ENCODE measurements around the gene TMA7.

The TMA7 gene

DNA sequence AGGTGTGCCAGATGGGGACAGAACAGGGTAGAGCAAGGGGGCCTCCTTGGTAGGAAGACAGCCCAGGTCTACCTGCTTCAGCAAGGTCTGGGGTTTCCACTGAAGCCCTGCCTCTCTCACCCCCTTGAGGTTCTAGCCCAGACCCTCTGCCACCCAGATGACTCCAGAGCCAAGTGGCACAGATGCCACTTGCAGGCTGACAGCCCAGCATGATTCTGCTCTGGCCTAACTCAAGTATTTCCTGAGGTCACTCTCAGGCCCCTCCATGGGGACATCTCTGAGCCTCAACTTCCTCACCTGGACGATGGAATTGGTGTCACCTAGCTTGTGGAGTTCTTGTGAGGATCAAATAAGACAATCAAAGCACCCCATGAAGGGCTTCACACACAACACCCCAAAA is 34.1 kb upstream of the TMA7 start:
- Histone ChIP-seq H3K36me3 (ENCODE audit: control insufficient read depth, insufficient read depth, low read length) (no peaks in the 10 kb centered on the region), H3K27me3 (ENCODE audit: control insufficient read depth, insufficient read depth, low read length) (no peaks in the 10 kb centered on the region), H3K4me3 (ENCODE audit: low read depth, low read length) (no peak overlapping the region), H3K4me1 (no peaks in the 10 kb centered on the region), H2AFZ (no peak overlapping the region), H3K9ac (no peak overlapping the region), H3K9me3 (ENCODE audit: control insufficient read depth, low read length) (no peaks in the 10 kb centered on the region), H3K4me2 (ENCODE audit: low read length) (no peak overlapping the region), H3K79me2 (no peaks in the 10 kb centered on the region), H3K27ac (no peak overlapping the region)
- TF ChIP-seq, protein P1, sequence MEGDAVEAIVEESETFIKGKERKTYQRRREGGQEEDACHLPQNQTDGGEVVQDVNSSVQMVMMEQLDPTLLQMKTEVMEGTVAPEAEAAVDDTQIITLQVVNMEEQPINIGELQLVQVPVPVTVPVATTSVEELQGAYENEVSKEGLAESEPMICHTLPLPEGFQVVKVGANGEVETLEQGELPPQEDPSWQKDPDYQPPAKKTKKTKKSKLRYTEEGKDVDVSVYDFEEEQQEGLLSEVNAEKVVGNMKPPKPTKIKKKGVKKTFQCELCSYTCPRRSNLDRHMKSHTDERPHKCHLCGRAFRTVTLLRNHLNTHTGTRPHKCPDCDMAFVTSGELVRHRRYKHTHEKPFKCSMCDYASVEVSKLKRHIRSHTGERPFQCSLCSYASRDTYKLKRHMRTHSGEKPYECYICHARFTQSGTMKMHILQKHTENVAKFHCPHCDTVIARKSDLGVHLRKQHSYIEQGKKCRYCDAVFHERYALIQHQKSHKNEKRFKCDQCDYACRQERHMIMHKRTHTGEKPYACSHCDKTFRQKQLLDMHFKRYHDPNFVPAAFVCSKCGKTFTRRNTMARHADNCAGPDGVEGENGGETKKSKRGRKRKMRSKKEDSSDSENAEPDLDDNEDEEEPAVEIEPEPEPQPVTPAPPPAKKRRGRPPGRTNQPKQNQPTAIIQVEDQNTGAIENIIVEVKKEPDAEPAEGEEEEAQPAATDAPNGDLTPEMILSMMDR (IDR thresholded peaks at IDR 0.05) = no peak

DNA sequence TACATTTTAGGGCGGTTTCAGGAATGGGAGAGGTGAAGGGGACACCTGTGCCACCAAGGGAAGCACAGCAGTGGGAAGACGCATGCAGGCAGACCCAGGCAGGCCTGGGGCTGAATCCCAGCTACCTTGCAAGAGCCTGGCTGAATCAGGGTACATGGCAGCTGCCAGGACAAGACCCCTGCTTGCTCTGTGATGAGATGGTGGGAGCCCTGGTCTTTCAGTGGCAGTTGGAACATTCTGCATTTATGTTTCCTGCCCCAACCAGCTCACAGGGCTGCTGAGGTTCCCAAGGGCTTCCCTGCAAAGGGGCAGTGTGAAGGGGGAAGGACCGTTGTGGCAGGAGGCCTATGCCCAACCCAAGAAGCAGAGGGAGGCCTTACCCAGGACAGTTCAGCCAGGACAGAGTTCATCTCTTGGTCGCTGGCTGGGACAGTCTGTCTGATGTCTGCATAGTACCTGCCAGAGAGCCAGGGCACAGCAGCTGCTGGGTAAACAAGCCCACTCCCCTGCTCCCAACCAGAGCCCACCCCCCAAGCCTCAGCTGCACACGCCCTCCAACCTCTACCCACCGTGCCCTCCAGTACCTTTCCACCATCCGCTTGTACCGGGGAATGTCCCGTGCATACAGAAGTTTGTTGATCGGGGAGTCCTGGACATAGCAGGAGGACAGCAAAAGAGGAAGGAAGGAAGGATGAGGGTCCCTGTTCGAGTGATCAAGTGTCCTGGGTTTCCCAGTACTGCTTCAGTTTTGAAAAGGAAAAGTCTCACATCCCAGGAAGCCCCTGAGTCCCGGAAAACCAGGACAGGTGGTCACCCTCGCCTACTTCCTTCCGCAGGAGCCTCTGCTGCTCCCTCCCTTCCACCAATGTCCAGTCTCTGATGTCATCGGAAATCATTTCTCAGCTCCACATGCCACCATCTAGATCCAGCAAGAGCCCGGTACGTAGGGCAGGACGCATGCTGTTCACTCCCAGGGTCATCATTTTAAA is 33.3 kb upstream of the TMA7 start:
- H3K4me1 ChIP-seq = no peaks in the 10 kb centered on the region
- H3K4me2 ChIP-seq (ENCODE audit: low read length) = no peak overlapping the region
- TF ChIP-seq, protein P1 (IDR thresholded peaks at IDR 0.05) = no peak
- no peaks in the 10 kb centered on the region for H3K79me2 ChIP-seq
- H3K4me3 ChIP-seq (ENCODE audit: low read depth, low read length) = no peak overlapping the region
- H3K9me3 ChIP-seq (ENCODE audit: control insufficient read depth, low read length) = no peaks in the 10 kb centered on the region
- H3K27ac ChIP-seq = no peak overlapping the region
- no peaks in the 10 kb centered on the region for H3K36me3 ChIP-seq (ENCODE audit: control insufficient read depth, insufficient read depth, low read length)
- H2AFZ ChIP-seq = no peak overlapping the region
- H3K27me3 ChIP-seq (ENCODE audit: control insufficient read depth, insufficient read depth, low read length) = no peaks in the 10 kb centered on the region
- no peak overlapping the region for H3K9ac ChIP-seq

DNA sequence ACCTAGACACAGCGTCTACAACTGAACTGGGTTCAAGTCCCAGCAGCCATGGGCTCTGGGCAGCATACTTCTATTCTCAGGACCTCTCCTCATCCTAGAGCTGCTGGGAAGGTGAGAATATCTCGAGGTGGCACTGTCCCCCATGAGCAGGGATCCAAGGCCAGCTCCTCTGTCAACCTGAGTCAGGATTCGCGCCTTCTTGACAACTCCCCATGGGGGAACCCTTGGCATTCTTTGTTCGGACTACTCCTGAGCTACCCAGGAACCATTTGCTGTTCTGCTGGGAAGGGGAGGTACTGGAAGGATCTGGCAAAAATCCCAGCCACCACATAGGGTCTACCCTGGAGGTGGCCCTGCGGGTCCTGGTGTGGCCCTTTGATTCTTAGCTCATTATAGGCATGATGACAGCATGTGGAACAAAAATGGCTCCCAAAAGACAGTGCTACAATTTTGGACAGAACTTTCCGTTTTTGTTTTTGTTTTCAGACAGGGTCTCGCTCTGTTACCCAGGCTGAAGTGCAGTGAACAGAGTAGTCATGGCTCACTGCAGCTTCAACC is 32.4 kb upstream of the TMA7 start:
- Histone ChIP-seq H3K79me2 (no peaks in the 10 kb centered on the region), H3K27me3 (ENCODE audit: control insufficient read depth, insufficient read depth, low read length) (no peaks in the 10 kb centered on the region), H3K4me2 (ENCODE audit: low read length) (no peak overlapping the region), H3K27ac (no peak overlapping the region), H3K36me3 (ENCODE audit: control insufficient read depth, insufficient read depth, low read length) (no peaks in the 10 kb centered on the region), H3K9me3 (ENCODE audit: control insufficient read depth, low read length) (no peaks in the 10 kb centered on the region), H3K4me1 (no peaks in the 10 kb centered on the region), H2AFZ (no peak overlapping the region), H3K9ac (no peak overlapping the region), H3K4me3 (ENCODE audit: low read depth, low read length) (no peak overlapping the region)
- TF ChIP-seq, protein P1 (IDR thresholded peaks at IDR 0.05) = no peak

DNA sequence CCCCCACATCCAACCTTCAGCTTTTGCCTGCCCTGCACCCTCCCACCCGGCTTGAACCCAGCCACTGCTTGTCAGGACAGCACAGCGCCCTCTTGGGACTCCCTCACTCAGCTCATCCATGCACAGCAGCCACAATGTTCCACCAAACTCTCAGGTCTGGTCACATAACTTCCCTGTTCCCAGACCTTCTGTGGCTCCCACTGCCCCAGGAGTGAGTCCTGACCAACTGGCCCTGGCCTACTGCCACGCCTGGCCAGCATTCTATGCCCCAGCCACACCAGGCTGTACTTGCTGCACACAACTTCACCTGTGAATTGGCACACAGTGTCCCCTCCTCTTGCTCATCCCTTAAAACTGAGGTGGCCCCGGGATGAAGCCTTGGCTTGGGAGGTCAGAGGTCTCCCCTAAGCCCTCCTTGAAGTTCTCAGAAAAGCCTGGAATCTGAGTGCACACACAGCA is 31.2 kb upstream of the TMA7 start:
- Histone ChIP-seq H3K9me3 (ENCODE audit: control insufficient read depth, low read length) (no peaks in the 10 kb centered on the region), H3K27ac (no peak overlapping the region), H3K27me3 (ENCODE audit: control insufficient read depth, insufficient read depth, low read length) (no peaks in the 10 kb centered on the region), H2AFZ (no peak overlapping the region), H3K79me2 (no peaks in the 10 kb centered on the region), H3K4me3 (ENCODE audit: low read depth, low read length) (no peak overlapping the region), H3K9ac (no peak overlapping the region), H3K36me3 (ENCODE audit: control insufficient read depth, insufficient read depth, low read length) (no peaks in the 10 kb centered on the region), H3K4me1 (no peaks in the 10 kb centered on the region), H3K4me2 (ENCODE audit: low read length) (no peak overlapping the region)
- TF ChIP-seq, protein P1 (IDR thresholded peaks at IDR 0.05) = no peak

Data from parathyroid adenoma (tissue), 2 donors.